Activated T-helper 1 cell treated with Interleukin-2 at 50 U/mL for 16 hours (primary cell): ENCODE measurements around the gene TAMALIN.
A peak's percentile ranks its signal among the peaks of the same experiment; 100 is the strongest.

ENCODE experiments used
- DNase-seq: peaks from one replicate; pipeline ENCODE4 v3.0.0-alpha.2; 2020; ENCODE audit warnings: low read depth

TAMALIN gene

DNA sequence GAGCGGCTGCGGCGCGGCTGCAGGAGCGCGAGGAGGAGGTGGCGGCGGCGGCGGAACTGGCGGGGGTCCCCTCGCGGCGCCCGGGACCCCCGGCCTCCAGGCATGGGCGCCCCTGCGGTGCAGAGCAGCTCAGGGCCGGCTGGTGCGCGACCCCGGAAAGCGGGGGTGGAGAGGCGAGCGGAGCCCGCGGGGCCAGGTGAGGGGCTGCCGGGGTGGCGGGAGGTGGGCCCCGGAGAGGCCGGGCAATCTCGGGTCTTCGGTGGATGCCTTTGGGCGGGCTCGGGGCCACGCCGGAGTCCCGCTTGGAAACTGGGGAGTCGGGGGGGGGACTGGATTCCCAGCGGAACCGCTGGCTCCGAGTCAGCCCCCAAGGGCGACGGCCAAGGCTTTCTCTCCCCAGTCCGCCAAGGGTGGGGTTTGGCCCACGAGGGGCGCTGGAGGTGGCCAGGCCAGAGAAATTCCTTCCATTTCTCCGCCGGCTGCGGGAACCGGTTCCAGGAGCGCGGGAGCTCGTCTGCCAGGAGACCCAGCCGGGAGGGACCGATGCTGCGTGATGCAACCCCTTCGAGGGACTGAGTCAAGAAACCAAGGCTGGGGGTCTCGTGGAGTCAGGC is 30.6 kb downstream of the TAMALIN start:
- DNase-seq = no peak

DNA sequence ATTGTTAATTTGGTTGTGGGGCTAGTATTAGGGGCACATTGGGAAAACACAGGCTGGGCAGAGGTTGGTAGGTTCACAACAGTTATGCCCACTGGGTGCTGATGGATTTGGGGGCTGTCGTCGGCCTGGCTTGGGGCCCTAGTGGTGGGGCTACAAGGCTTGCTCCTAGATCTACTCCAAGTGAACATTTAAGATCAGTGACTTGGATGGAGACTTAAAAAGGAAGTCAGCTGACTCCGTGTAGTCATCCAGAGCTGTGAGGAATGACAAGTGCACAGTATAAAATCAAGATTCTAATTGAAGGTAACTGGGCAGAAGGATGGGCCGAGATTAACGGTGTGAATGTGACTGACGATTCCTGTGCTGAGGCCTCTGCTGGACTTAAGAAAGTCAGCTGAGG is 31.7 kb downstream of the TAMALIN start:
- no peak for DNase-seq

DNA sequence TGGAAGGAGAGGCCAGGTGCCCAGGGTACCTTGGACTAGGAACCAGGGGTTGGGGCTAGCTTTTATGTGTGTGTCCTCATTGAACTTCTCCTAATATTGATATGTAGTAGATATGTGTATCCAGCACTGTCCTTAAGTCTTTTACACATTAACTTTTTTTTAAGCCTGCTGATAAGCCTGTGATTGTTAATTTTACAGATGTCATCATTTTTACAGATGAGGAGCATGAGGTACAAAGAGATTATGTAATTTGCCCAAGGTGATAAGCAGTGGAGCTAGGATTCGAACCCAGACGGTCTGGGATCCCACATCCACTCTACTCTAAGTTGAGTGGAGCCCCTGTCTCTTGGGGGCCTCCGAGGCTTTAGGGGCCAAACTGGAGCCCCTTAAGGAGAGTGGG is 34.3 kb downstream of the TAMALIN start:
- no peak for DNase-seq

DNA sequence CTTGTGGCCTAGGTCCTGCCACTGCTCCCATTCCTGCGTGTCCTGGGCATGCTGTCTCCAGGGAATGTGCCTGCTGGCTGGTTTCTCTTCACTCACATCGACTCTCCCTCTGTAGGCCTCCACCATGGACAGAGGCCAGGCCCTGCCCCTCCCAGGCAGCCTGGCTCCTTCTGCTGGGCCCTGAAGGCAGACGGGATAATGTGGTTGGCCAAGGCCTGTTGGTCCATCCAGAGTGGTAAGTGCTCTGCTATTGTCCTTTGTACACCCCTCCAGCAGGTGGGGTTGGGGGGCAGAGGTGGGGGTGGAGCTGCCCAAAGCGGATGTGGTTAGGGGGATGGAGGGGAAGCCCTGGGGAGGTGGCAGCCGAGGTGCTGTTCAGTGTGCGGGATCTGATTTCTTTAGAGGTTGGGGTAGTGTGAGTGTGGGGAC is 35.0 kb downstream of the TAMALIN start:
- no peak for DNase-seq

DNA sequence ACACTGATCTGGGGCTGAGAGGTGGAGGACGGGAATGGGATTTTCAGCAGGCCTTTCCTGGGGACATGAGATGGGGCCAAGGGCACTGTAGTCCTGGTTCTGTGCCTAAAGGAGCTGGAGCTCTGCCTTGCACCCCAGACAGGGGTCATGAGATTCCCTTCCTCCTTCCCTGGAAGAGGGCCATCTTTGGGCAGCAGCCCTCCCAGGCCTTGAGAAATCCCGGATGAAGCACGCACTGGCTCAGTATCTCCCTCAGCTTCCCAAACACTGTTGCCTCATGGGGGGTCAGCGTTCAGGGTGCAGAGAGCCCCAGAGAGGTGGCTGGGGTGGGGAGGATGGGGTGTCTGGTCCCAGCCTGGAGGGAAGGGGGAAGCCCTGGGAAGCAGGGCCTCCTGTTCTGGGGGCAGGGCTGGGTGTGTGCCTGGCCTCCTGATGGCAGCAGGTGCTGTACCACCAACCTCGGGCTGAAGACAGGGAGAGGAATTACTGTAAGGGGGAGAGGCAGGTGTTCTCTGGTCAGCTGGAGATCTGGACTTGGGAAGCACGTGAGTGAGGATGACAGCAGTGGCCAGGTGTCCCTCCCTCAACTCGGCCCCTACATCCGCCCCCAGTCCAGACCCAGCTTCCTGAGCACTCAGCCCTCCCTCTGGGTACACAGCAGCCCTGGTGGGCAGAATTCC is 36.1 kb downstream of the TAMALIN start:
- no peak for DNase-seq

DNA sequence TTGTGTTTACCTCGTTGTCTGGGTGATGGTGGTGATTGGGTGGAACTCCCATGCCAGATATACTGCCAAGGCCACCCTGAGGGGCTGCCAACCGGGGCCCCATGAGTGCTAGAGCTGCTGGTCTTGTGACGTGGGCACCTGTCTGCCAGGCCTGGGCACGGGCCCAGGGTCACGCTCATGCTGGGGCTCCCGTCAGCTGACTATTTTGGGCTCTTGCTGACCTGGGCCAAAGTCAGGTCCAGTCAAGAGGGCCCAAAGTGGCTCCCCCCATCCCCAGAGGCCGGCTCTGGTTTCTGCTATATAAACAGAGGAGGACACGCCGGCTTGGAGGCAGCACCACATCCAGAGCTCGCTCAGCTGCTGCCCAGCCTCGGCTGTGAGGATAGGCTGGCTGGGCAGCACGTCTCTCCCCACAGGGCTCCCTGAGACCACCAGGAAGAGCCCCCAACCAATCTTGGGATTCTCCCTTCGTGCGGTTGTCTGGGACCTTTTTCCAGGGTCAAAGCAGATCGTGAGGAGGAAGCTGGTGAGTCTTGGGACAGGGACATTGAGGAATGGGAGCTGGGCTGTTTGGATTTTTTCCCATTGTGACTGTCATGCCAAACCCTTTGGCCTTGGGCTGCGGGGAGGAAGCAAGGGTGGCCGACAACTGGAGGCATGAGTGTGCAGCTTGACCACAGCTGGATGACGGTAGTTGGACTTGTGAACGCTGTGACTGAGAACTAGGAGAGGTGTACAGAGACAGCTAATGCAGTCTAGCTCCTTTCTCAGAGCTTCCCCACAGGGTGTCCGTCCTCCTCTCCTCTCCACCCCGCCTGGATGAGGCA is 36.9 kb downstream of the TAMALIN start:
- DNase-seq = no peak

DNA sequence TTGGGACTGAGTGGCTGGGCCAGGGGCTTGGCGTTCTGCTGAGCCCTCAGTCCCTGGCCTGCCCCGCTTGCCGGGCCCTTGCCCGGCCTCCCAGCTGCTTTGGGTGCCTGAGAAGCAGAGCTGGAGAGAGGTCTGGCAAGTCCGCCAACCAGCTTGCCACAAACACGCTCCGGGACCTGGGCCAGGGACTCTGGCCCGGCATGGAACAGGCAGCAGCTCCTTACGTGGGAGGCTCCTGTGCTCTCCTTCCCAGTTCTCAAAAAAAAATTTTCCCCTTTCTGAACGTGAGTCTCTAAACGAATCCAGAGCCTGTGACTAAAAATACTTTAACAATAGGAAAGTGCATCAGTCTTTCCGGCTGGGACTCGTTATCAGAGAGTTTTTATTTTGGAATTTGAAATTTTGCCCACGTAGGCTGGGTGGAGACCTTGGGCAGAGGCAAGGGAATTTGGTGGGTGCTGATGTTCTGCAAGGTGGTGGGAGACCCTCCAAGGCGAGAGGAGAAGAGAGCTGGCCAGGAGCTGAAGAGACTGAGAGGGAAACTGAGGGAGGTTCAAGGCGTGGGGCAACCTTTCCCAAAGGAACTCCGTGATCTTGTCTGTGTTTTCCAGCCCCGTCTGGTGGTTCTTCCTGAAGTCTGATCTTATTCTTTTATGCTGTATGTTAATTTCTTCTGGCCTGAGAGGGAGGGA is 37.7 kb downstream of the TAMALIN start:
- DNase-seq = no peak

DNA sequence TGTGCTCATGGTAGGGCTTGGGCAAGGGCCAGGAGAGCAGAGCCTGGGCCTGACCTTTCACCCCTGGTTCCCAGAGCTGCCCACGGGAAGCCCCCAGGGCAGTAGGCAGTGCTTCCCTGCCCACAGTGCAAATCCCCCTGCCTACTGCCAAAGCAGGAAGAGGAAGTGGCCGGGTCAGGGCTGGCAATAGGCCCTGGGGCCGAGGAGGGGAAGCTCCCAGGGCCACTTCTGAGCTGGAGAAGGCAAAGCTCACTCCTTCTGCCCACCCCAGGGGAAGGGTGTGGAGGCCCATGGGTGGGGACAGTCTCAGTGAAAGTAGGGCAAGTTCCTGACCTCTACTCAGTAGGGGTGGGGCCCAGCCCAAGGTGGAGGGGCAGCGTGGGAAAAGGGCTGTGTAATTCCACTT is 39.1 kb downstream of the TAMALIN start:
- no peak for DNase-seq

DNA sequence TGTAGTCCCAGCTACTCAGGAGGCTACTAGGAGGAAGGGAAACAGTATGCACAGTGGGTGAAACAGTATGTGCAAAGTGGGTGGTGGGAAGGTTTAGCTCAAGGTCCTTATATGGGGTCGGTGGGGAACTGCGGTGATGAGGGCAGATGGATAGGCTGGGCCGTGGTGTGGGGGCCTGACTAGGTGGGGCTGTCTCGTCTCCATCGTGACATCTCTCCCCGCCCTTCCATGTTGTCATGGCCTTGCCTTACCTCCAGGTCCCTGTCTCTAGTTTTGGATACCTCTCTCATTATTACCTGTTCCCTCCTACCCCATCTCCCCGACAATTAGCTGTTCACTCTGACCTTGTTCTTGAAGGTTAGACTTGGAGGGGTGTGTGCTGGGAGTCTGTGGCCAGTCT is 40.1 kb downstream of the TAMALIN start:
- no peak for DNase-seq

DNA sequence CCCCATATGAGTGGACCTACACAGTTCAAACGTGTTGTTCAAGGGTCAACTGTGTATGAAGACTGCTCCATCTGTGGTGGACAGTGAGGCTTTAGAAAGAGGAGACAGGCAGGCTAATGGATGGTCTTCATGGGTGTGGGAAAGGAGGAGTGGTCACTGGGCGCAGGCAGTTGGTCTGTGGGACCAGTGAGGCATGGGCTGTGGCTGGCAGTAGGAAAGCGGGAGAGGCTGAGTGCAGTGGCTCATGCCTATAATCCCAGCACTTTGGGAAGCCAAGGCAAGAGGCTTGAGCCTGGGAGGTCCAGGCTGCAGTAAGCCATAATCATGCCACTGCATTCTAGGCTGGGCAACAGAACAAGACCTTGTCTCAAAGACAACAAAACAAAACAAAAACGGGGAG is 42.5 kb downstream of the TAMALIN start:
- DNase-seq = no peak

DNA sequence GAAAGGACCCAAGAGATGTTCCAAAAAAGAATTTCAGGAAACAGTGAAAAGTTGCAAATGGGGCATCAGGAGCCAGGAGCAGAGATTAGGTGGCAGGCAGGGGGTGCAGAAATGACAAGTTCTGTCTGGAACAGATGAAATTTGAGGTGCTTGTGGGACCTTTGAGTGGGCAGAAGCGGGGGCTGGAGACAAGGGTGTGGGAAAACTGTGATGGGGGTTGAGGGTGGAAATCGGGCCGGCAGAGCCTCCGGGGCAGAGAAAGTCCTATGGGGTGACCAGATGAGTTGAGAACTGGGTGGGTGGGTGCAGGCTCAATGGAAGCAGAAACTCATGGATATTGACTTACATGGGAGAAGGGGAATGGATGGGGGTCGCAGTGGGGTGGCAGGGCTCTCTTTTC is 42.9 kb downstream of the TAMALIN start:
- no peak for DNase-seq

DNA sequence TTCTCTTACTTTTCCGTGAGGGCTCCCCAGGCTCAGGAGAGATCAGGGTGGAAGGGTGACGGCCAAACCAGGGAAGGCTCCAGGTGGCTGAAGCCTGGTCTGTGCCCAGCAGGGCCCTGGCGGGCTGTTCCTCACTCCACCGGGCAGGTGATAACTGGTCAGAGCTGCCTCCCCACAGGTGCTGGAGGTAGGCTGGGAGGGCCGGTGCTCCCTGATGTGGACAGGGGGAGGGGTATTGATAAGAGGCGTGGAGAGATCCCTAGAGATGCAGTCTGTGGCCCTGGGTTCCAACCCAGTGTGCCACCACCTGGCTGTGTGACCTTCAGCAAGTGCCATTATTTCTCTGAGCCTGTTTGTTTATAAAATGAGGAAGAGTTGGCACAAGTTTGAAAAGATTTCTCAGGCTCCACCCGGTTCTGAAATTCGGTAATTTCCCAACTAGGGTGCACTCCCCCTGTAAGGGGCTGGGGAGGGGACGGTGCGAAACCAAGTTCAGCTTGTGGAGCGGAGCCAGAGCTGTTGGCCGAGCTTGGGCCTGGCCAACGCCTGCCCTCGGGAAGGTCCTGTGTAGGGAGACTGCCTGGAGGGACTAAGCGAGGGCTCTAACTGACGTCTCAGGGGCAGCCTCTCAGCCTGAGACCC is 43.5 kb downstream of the TAMALIN start:
- no peak for DNase-seq

DNA sequence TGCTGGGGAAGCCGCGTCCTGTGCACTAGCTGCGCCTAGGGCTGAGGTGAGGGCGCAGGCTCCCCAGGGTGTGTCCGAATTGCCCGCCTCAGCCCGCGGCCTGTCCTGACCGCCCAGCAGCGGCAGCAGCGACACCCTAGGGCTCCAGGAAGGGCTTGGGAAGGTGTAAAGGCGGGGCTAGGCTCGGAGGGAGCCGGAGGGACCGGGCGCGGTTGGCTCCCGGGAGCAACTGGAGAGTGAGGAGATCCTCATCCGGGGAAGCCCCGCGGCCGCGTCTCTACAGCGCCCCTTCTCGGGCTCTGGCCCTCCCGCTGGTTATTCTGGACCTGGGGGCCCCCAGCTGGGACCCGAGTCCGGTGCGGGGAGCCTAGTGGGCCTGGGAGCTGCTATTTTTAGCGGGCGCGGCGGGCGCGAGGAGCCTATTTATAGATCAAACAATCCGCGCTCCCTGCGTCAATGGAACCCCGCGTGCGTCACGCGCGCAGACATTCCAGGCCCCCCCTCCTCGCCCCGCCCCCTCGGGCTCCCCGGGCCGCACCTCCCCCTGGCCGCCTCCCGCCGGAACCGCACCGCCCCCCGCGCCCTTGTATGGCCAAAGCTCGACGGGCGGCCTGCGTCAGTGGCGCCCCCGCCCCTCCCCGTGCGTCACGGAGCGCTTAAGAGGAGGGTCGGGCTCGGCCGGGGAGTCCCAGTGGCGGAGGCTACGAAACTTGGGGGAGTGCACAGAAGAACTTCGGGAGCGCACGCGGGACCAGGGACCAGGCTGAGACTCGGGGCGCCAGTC is 44.2 kb downstream of the TAMALIN start, which contains the start of gene NR4A1:
TSS of gene NR4A1 (plus strand) at position 685 of the 784 bp plus-strand sequence. CDS start 2,887 bp downstream, outside the sequence.
- DNase-seq = peak; percentile 98

DNA sequence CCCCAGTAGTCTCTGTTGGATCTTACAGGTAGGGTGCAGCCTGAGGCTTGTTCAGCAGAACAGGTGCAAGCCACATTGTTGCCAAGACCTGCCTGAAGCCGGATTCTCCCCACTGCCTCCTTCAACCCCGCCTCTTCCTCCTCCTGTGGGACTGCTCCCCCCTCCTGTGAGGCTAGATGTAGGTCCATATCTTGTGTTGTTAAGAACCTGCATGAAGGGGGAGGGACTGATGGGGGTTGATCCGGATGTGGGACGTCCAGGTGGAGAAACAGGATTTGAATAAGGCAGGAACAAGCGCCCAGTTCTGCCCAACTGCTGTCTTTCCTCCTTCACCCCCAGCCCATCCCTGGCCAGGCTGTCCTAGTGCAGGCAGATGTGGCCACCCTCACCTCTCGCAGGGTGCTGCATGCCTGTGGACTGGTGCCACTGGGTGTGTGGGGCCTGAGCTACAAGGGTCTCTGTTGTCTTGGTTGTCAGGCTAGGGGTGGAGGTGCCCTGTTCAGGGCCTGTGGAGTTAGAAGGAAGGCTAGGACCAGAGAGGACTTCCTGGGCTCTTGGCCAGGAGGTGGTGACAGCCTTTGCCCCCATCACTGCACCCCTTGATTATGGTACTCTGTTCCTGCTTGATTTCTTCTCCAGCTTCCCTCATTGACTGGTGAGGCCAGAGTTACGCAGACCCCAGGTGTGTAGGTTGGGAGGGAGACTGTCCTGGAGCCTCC is 45.9 kb downstream of the TAMALIN start:
- no peak for DNase-seq

DNA sequence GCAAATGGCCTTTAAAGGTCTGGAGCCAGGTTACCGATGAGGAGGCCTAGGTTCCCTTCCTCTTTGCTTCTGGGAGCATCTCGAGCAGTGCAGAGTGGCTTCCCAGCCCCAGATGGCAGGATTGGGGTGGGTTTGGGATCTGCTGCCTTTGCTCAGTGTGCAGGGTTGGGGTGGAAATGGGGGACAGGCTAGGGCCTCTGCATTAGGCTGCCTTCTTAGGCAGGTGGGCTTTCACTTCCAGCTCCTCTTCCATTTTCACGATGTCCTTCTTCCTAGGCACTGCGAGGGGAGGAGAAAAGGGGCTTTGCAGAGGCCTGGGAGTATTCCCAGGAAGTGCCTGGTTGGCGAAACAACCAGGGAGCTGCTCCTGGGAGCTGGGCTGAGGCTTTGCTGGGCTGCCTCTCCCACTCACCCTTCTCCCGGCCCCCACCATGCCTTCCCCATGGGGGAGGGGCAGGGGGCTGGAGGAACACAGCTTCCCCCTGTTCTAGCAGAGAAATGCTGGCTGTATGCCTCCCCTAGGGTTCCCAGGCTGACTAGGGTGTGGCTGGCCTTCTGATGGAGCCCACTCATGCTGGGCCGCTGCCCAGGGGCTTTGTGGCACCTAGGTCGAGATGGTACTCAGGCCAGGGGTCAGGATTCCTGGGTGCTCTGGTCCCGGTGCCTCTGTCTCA is 46.9 kb downstream of the TAMALIN start:
- DNase-seq = no peak

DNA sequence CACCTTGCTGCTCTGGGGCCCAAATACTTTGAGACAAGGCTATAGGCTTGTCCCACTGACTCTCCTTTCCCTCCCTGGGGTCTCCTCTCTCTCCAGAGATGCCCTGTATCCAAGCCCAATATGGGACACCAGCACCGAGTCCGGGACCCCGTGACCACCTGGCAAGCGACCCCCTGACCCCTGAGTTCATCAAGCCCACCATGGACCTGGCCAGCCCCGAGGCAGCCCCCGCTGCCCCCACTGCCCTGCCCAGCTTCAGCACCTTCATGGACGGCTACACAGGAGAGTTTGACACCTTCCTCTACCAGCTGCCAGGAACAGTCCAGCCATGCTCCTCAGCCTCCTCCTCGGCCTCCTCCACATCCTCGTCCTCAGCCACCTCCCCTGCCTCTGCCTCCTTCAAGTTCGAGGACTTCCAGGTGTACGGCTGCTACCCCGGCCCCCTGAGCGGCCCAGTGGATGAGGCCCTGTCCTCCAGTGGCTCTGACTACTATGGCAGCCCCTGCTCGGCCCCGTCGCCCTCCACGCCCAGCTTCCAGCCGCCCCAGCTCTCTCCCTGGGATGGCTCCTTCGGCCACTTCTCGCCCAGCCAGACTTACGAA is 47.6 kb downstream of the TAMALIN start:
- DNase-seq = no peak

DNA sequence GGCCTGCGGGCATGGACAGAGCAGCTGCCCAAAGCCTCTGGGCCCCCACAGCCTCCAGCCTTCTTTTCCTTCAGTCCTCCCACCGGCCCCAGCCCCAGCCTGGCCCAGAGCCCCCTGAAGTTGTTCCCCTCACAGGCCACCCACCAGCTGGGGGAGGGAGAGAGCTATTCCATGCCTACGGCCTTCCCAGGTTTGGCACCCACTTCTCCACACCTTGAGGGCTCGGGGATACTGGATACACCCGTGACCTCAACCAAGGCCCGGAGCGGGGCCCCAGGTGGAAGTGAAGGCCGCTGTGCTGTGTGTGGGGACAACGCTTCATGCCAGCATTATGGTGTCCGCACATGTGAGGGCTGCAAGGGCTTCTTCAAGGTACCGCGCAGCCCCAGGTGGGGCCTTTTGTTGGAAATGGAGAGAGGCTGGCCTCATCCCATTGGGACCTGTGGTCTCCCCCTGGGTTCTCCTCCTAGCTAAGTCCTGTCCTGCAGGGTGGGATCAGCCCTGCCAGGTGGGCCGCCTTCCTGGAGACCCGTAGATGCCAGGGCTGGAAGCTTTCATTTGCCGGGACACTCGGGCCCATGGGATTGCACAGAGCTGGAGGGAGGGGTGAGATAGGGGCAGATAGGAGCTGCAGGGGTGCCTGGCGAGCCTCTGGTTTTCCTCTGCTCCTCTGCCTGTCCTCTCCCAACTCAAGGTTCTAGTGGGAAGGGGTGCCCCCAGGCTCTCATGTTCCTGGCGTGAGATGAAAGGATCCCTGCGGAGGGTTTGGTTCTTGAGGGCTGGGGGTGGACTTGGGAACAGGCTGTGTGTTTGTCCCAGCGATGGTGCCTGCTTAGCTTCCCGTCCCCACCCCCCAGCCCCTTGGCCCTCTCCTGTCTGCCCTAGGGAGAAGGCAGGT is 48.3 kb downstream of the TAMALIN start:
- no peak for DNase-seq
